GM18519 (cell line): Measurements from ENCODE around the gene SEMA5A.

ENCODE experiments used
- ATAC-seq: cut with Tn5 transposase; IDR thresholded peaks from one replicate; pipeline ENCODE4 v1.9.1; 2021; ENCODE audit warnings: mild to moderate bottlenecking, moderate library complexity; ENCODE audit not compliant: unreplicated experiment, low FRiP score

The SEMA5A gene

GRCh38 chr5:9545992-9546851 is at the start of gene SEMA5A:
Gene SEMA5A, minus strand, starts transcription at chr5:9546075. Its CDS starts 166,129 bp downstream, at chr5:9379946.
- ATAC-seq, result no peak

- ATAC-seq, result no peak
Measured at GRCh38 chr5:9594913-9595312, 49.0 kb upstream of the SEMA5A start.

- ATAC-seq, result no peak
Measured at GRCh38 chr5:9589049-9589835, 43.4 kb upstream of the SEMA5A start.

- ATAC-seq, result no peak
Measured at GRCh38 chr5:9588254-9588653, 42.4 kb upstream of the SEMA5A start.

GRCh38 chr5:9587135-9587534 is 41.3 kb upstream of the SEMA5A start:
- no peak for ATAC-seq

- no peak for ATAC-seq
Measured at GRCh38 chr5:9582406-9582805, 36.5 kb upstream of the SEMA5A start.

- ATAC-seq, result no peak
Measured at GRCh38 chr5:9573796-9574195, 27.9 kb upstream of the SEMA5A start.

GRCh38 chr5:9572246-9572645 is 26.4 kb upstream of the SEMA5A start:
- no peak for ATAC-seq

- ATAC-seq, result no peak
Measured at GRCh38 chr5:9570876-9571275, 25.0 kb upstream of the SEMA5A start.

GRCh38 chr5:9567039-9567438 is 21.2 kb upstream of the SEMA5A start:
- ATAC-seq, result no peak

- ATAC-seq, result no peak
Measured at GRCh38 chr5:9564752-9565151, 18.9 kb upstream of the SEMA5A start.

- no peak for ATAC-seq
Measured at GRCh38 chr5:9562141-9562540, 16.3 kb upstream of the SEMA5A start.

GRCh38 chr5:9559965-9560364 is 14.1 kb upstream of the SEMA5A start:
- ATAC-seq, result no peak

- ATAC-seq, result no peak
Measured at GRCh38 chr5:9558319-9558965, 12.6 kb upstream of the SEMA5A start.

GRCh38 chr5:9557696-9558095 is 11.8 kb upstream of the SEMA5A start:
- no peak for ATAC-seq

GRCh38 chr5:9555961-9556360 is 10.1 kb upstream of the SEMA5A start:
- ATAC-seq, result no peak

GRCh38 chr5:9554122-9554521 is 8.2 kb upstream of the SEMA5A start:
- no peak for ATAC-seq

- no peak for ATAC-seq
Measured at GRCh38 chr5:9553561-9553960, 7.7 kb upstream of the SEMA5A start.

GRCh38 chr5:9551567-9552537 is 6.0 kb upstream of the SEMA5A start:
- no peak for ATAC-seq

GRCh38 chr5:9549941-9550340 is 4.1 kb upstream of the SEMA5A start:
- no peak for ATAC-seq
